Measurements from ENCODE around the gene ZNF229.
"Not testable (repeated sequence)": the region's sequence is repeated elsewhere in the genome, so short reads cannot be mapped to it uniquely, and the experiment has no call there.

ZNF229 gene

GRCh38 chr19:44451687-44452086, 3.4 kb upstream of the ZNF229 start:
- no peak overlapping the region for H3K4me3 ChIP-seq (ENCODE audit: low read depth, low read length)
- TF ChIP-seq CTCF (IDR thresholded peaks at IDR 0.05; ENCODE audit: borderline replicate concordance, insufficient read depth, low read depth, low read length): no peak

- TF ChIP-seq CTCF (IDR thresholded peaks at IDR 0.05; ENCODE audit: borderline replicate concordance, insufficient read depth, low read depth, low read length): no peak
- H3K4me3 ChIP-seq (ENCODE audit: low read depth, low read length): no peak overlapping the region
Observed at GRCh38 chr19:44438441-44438840, 9.8 kb downstream of the ZNF229 start.

- H3K4me3 ChIP-seq (ENCODE audit: low read depth, low read length): no peak overlapping the region
Observed at GRCh38 chr19:44435441-44435840, 12.8 kb downstream of the ZNF229 start.

GRCh38 chr19:44430956-44431355, 17.3 kb downstream of the ZNF229 start:
- no peak overlapping the region for H3K4me3 ChIP-seq (ENCODE audit: low read depth, low read length)
- no peak for TF ChIP-seq CTCF (IDR thresholded peaks at IDR 0.05; ENCODE audit: borderline replicate concordance, insufficient read depth, low read depth, low read length)

More at GRCh38 chr19:44435441-44435840, 12.8 kb downstream of the ZNF229 start:
- TF ChIP-seq CTCF (IDR thresholded peaks at IDR 0.05; ENCODE audit: borderline replicate concordance, insufficient read depth, low read depth, low read length): no peak

GRCh38 chr19:44415553-44415952, 32.7 kb downstream of the ZNF229 start:
- H3K4me3 ChIP-seq (ENCODE audit: low read depth, low read length): not testable (repeated sequence)

- TF ChIP-seq CTCF (IDR thresholded peaks at IDR 0.05; ENCODE audit: borderline replicate concordance, insufficient read depth, low read depth, low read length): no peak
- no peak within 1 kb of the TSS for H3K4me3 ChIP-seq (ENCODE audit: low read depth, low read length)
Observed at GRCh38 chr19:44401139-44402115, 46.8 kb downstream of the ZNF229 start, which contains the start of gene ZNF285. TSS of gene ZNF285 (minus strand) at chr19:44401608. CDS start at chr19:44397213, 4,395 bp downstream.

- H3K4me3 ChIP-seq (ENCODE audit: low read depth, low read length): not testable (repeated sequence)
Observed at GRCh38 chr19:44389268-44389667, 59.0 kb downstream of the ZNF229 start.
